Measurements from ENCODE around the gene MYD88. TPM values are rescaled to one million over a fixed set of nuclear protein-coding genes. Genes with fewer than 3 reads are reported as not detected.

MYD88 gene
- total RNA-seq, 1 donor from 2014 or later = 39.5 TPM

DNA sequence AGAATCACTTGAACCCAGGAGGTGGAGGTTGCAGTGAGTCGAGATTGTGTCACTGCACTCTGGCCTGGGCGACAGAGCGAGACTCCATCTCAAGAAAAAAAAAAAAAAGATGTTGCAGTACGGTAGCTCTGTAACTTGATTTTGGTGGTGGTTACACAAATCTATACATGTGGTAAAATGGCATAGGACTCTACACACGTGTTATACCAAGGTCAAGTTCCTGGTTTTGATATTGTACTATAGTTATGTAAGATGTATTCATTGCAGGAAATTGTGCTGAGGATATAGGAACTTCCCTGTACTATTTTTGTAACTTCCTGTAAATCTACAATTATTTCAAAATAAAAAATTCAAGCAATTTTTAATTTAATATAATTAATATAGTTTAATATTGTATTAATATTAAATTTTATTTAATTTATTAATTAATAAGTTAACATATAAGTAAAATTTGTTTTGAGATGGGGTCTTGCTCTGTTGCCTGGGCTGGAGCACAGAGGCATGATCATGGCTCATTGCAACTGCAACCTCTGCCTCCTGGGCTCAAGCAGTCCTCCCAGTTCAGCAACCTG is 9.9 kb downstream of the MYD88 start:
- no peaks in the 10 kb centered on the region for H3K36me3 Mint-ChIP-seq (ENCODE audit: low read depth)
- H3K9me3 Mint-ChIP-seq = peaks cover 7% of the 10 kb centered on the region
- no peak overlapping the region for H3K27ac Mint-ChIP-seq (ENCODE audit: unreplicated experiment)
- H3K27me3 Mint-ChIP-seq (ENCODE audit: low read depth) = peaks cover 2% of the 10 kb centered on the region
- no peak overlapping the region for H3K4me3 Mint-ChIP-seq
- no peaks in the 10 kb centered on the region for H3K4me1 Mint-ChIP-seq
- DNase-seq (ENCODE audit: low read depth, low spot score) = no peak
- TF ChIP-seq, protein P1, sequence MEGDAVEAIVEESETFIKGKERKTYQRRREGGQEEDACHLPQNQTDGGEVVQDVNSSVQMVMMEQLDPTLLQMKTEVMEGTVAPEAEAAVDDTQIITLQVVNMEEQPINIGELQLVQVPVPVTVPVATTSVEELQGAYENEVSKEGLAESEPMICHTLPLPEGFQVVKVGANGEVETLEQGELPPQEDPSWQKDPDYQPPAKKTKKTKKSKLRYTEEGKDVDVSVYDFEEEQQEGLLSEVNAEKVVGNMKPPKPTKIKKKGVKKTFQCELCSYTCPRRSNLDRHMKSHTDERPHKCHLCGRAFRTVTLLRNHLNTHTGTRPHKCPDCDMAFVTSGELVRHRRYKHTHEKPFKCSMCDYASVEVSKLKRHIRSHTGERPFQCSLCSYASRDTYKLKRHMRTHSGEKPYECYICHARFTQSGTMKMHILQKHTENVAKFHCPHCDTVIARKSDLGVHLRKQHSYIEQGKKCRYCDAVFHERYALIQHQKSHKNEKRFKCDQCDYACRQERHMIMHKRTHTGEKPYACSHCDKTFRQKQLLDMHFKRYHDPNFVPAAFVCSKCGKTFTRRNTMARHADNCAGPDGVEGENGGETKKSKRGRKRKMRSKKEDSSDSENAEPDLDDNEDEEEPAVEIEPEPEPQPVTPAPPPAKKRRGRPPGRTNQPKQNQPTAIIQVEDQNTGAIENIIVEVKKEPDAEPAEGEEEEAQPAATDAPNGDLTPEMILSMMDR (conservative IDR thresholded peaks at IDR 0.05) = no peak

DNA sequence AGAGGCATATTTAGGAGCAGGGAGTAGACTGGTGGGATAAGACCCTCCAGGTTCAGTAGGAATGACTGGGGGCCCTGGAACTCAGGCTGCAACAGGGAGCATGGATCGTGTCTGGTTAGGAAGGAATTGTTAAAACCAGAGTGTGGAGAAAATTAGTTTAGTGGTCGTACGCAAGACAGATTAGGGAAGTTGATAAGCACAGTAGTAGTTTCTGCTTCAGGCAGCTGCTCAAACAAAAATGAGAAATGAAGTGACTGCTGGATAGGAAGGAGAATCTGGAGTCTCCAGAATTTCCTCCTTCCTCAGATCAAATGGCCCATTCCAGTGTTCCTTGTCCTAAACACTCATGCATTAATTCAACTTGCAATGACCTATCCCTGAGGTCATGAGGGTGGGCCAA is 11.2 kb downstream of the MYD88 start:
- Mint-ChIP-seq H3K27me3 (ENCODE audit: low read depth) (peaks cover 2% of the 10 kb centered on the region), H3K4me1 (no peaks in the 10 kb centered on the region), H3K27ac (ENCODE audit: unreplicated experiment) (no peak overlapping the region), H3K4me3 (no peak overlapping the region), H3K36me3 (ENCODE audit: low read depth) (no peaks in the 10 kb centered on the region), H3K9me3 (peaks cover 7% of the 10 kb centered on the region)
- TF ChIP-seq, protein P1 (conservative IDR thresholded peaks at IDR 0.05) = no peak
- DNase-seq (ENCODE audit: low read depth, low spot score) = no peak

DNA sequence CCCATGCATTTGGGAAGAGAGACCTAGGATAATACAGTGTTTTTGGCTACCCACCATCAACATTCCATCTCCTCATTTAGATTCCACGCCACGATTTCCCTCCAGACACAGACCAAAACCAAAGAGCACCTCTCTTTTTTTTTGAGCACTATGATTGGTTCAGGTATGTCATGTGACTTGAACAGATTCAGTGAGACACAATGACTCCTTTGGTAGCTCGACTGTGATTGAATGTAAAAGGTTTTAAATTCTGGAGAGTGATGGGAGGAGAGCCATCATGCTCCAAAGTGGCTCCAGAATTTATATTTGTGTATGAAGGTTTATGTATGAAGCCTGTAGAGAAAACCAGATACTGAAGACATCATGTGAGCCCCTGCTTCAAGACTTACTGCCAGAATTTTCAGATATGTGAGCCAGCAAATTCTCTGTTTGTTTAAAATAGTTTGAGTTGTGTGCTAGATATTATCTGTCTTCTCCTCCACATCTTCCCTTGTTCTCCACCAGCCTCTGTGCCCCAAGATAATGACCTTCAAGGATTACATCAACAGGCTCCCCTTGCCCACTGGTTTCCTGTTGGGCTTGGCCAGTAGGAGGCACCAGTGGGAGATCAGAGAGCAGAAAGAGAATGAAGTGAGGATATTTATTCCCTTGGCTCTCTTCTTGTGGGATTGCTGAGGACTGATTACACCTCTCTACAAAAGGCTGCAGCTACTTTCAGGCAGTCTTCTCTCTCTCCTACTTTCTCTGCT is 12.5 kb downstream of the MYD88 start:
- H3K27me3 Mint-ChIP-seq (ENCODE audit: low read depth) = peaks cover 2% of the 10 kb centered on the region
- H3K9me3 Mint-ChIP-seq = peaks cover 7% of the 10 kb centered on the region
- H3K4me3 Mint-ChIP-seq = no peak overlapping the region
- H3K4me1 Mint-ChIP-seq = no peaks in the 10 kb centered on the region
- DNase-seq (ENCODE audit: low read depth, low spot score) = no peak
- no peaks in the 10 kb centered on the region for H3K36me3 Mint-ChIP-seq (ENCODE audit: low read depth)
- TF ChIP-seq, protein P1 (conservative IDR thresholded peaks at IDR 0.05) = peak; percentile 36
- H3K27ac Mint-ChIP-seq (ENCODE audit: unreplicated experiment) = no peak overlapping the region

DNA sequence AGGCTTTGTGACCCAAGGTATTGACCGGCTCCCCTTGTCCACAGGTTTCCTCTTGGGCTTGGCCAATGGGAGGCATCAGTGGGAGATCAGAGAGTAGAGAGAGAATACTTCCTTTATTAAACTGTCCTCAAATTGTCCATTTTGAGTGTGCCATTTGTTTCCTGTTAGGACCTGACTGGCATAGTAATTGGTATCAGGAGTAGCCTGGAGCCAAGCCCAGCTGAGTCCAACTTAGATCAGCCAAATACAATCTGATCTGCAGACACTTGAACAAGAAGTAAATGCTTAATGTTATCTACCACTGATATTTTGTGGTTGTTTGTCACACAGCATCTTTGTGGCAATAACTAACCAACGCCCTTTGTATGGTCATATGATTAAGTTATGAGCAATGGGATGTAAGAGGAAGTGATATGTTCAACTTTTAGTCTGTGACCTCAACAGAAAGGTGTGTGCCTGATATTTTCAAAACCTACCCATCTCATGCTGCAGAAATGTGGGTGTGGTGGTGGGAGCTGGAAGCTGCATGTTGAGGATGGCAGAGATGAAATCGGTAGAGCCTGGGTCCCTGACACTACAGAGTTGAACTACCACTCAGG is 13.3 kb downstream of the MYD88 start:
- no peaks in the 10 kb centered on the region for H3K4me1 Mint-ChIP-seq
- no peak for DNase-seq (ENCODE audit: low read depth, low spot score)
- no peaks in the 10 kb centered on the region for H3K36me3 Mint-ChIP-seq (ENCODE audit: low read depth)
- H3K27me3 Mint-ChIP-seq (ENCODE audit: low read depth) = peaks cover 2% of the 10 kb centered on the region
- peaks cover 4% of the 10 kb centered on the region for H3K9me3 Mint-ChIP-seq
- H3K4me3 Mint-ChIP-seq = no peak overlapping the region
- H3K27ac Mint-ChIP-seq (ENCODE audit: unreplicated experiment) = no peak overlapping the region
- TF ChIP-seq, protein P1 (conservative IDR thresholded peaks at IDR 0.05) = no peak

DNA sequence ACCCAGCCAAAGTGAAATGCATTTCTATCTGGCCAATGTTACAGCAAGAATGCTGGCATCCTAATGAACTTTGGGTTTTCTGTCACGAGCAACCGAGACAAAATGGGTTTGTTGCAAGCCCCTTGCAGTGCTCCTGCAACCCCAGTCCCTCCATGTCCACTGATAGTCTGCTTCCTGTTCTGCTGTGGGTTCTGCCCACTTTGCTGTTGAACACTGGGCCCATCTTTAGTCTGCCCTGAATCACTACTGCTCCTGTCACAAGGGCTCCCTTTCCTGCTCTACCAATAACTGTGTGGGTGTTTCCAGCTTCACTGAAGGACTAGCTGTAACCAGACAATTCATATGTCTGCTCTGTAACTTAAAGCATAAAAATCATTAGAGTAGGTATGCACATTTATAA is 14.1 kb downstream of the MYD88 start:
- Mint-ChIP-seq H3K4me1 (no peaks in the 10 kb centered on the region), H3K36me3 (ENCODE audit: low read depth) (no peaks in the 10 kb centered on the region), H3K27ac (ENCODE audit: unreplicated experiment) (no peak overlapping the region), H3K4me3 (no peak overlapping the region), H3K27me3 (ENCODE audit: low read depth) (peaks cover 2% of the 10 kb centered on the region), H3K9me3 (peaks cover 3% of the 10 kb centered on the region)
- TF ChIP-seq, protein P1 (conservative IDR thresholded peaks at IDR 0.05) = no peak
- DNase-seq (ENCODE audit: low read depth, low spot score) = no peak
